ENCODE data around the gene STAG2. TPM values are rescaled to one million over a fixed set of nuclear protein-coding genes. Genes with fewer than 3 reads are reported as not detected.

The STAG2 gene
- total RNA-seq (2022; extraction: Qiagen RNA extraction; ENCODE audit: low read depth) = 24.2 to 41.4 TPM (median 34.7 TPM) in 5 replicates

DNA sequence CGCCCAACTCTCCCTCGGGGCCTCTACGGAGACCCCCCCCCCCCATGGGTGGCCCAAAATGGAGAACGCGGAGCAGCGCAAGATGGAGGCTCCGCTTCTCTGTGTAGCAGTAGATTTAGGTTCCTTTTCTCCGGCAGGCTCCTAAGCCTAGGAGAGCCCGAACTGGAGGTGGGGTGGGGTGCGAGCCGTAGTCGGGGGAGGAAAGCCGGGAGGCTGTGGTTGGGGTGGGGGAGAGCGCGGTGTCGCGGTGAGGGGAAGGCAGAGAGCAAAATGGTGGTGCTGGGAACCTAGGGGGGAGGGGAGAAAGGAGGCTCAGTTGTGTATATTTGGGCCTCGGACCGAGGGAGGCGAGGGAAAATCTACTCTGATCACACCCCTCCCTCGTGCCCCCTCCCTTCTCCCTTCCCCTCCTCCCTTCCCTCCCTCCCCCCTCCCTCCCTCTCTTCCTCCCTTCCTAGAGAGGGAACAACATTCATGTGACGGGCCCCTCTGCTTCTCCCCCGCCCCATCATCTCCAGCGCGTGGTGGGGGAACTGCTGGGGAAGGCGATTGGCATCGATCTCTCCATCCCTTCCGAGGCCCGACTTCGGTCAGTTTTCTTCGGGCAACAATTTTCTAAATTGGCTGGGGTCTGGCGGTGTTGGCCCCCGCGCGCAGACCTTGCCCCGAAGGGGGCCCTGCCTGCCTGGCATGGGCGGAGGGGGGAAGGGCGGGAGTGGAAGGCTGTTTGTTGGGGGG, at the start of gene STAG2:
Gene STAG2 (plus strand): TSS at position 439 of the 738 bp plus-strand sequence. CDS start 60,922 bp downstream, outside the sequence.

Other genes starting within 250 kb of the STAG2 start
- 34.6 to 62.0 TPM (median 39.3 TPM) in 5 replicates for gene THOC2, start 228.7 kb upstream of the STAG2 start, total RNA-seq (2022; extraction: Qiagen RNA extraction; ENCODE audit: low read depth)
- gene XIAP, start 101.7 kb upstream of the STAG2 start, total RNA-seq (2022; extraction: Qiagen RNA extraction; ENCODE audit: low read depth) = 18.9 to 35.9 TPM (median 31.8 TPM) in 5 replicates

All from A549 treated with ZK216348 at 1 μM for 4 hours (cell line).